ENCODE data around the gene GEMIN5.

- TF ChIP-seq CTCF (IDR thresholded peaks at IDR 0.05) (no peak), POLR2A (IDR thresholded peaks at IDR 0.05) (no peak)
Observed at GRCh38 chr5:154956712-154957111, 18.7 kb upstream of the GEMIN5 start.

Data from right lobe of liver (tissue), 4 donors.